Limb (tissue), 2 donors: ENCODE results near the gene MCUR1.

Experiments
- DNase-seq, 2 donors: peaks; one replicate each; pipeline ENCODE4 v3.0.0-alpha.2; 2016; ENCODE audit errors: extremely low spot score in 2 of 2

Gene MCUR1

DNA sequence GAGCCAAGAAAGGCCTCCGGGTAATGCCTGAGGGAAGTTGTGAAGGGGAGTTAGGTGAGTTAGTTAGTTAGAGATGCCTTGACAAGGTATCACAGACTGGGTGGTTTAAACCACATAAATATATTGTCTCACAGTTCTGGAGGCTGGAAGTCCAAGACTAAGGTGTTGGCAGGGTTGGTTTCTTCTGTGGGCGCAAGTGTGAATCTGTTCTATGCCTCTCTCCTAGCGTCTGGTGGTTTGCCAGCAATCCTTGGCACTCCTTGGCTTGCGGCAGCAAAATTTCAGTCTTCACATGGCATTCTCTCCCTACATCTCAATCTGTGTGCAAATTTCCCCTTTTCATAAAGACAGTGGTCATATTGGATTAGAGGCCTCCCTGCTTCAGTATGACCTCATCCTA lies 73.0 kb downstream of the MCUR1 start:
- DNase-seq = no peak
